K562 treated with DMSO at 1 percent for 24 hours (cell line): ENCODE measurements around the gene TMCO1. TPM values are rescaled to one million over a fixed set of nuclear protein-coding genes. Genes with fewer than 3 reads are reported as not detected.

Source experiments
- total RNA-seq: library from RNA; unstranded; fragments of 300-600 nt; gene quantifications from 2 replicates; pipeline ENCODE4 v1.2.3, GENCODE V29; 2022; ENCODE audit warnings: low read depth; ENCODE audit not compliant: insufficient read depth

TMCO1 gene, protein sequence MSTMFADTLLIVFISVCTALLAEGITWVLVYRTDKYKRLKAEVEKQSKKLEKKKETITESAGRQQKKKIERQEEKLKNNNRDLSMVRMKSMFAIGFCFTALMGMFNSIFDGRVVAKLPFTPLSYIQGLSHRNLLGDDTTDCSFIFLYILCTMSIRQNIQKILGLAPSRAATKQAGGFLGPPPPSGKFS
- 78.7 and 96.0 TPM in 2 replicates for total RNA-seq

DNA sequence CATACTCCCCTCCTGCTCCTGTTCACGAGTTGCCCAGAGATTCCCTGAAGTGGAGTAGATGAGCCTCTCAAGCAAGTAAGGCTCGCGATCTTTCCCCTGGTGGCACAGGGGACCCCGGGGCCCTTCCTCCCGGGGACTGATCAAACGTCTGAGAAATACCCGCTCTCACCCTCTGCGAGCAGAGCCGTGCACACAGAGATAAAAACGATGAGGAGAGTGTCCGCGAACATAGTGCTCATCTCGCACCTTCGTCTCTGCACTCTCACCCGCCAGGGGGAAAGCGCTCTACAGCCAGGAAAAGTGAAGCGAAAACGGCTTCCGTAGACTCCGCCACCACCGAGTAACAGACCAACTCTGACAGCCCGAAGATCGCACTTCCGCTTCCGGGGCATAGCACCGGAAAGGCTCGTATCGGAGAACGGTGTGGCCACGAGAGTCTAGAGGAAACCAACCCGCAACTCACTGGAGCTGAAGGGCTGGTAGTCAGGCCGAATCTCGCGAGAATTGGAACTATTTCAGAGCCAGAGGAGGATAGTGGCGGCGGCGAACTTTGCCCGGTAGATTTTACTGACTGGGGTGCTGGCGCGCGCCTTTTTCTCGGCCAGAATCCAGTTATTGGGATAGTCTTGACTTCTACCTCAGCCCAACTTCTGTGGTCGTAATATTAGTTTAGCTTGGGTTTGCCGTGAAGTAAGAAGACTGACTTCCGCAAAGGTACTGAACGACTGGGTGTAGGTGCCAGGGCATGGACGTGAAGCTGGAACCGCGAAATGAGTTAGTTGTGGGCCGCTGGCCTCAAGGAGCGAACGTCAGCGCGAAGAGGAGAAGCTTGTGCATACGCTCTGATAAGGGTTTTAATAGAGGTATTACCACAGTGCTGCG is at the start of gene TMCO1:
TSS of gene TMCO1 (minus strand) at position 356 of the 882 bp plus-strand sequence. CDS start at position 239, 117 bp downstream.

DNA sequence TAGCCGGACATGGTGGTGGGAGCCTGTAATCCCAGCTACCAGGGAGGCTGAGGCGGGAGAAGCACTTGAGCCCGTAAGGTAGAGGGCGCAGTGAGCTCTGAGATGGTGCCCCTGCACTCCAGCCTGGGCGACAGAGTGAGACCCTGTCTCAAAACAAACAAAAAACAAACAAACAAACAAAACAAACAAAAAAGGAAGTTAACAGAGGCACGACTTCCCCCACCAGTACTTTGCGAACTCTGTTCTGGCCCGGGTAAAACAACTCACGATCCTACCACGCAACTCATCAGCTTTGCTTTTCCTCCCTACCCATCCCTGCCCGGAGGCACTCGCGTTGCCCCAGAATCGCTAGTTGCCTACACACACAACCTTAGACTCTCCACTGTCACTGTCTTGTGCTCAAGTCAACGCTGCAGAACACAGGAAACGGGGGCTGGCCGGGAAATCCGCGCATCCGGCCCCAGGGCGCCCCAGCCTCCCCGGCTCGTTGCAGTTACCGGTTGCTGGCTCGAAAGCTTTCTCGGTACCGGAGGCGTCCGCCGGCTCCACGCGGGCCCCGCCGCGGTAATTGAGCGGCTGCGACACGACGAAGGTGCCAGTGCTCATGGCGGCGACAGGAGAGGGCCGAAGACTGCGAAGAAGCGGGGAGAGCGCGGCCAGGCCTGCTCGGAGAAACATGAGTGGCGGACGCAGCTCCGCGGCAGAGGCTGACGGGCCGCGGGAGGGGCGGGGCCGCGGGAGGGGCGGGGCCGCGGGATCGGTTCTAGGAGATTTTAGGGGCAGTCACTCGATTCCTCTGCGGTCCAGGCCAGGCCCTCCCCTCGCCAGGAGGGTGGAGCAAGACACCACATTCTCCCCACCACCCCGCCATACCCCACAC is 70.5 kb downstream of the TMCO1 start, which contains the start of gene ALDH9A1:
TSS of gene ALDH9A1 (minus strand) at position 682 of the 880 bp plus-strand sequence. CDS start at position 678, 4 bp downstream.

Other genes with a start within 250 kb of the TMCO1 start
- not detected in 2 replicates for gene LRRC52, start 224.9 kb downstream of the TMCO1 start, total RNA-seq
- 98.1 and 121 TPM in 2 replicates for gene MGST3, start 137.6 kb downstream of the TMCO1 start, total RNA-seq
- 36.3 and 48.8 TPM in 2 replicates for gene ALDH9A1, start 70.3 kb downstream of the TMCO1 start, total RNA-seq
- 40.4 and 48.8 TPM in 2 replicates for gene UCK2, start 58.7 kb upstream of the TMCO1 start, total RNA-seq